H1 (cell line): Measurements from ENCODE around the gene CRIP1. TPM values are rescaled to one million over a fixed set of nuclear protein-coding genes. Genes with fewer than 3 reads are reported as not detected.

ENCODE experiments used
- CTCF ChIA-PET: fragments of 300-600 bp; sonication (Branson Sonifier 250); formaldehyde crosslinking; loops from one replicate; lab custom pipeline; 2021; ENCODE audit not compliant: partially characterized antibody; lab: Charles Lee
- POLR2A ChIA-PET: fragments of 300-600 bp; sonication (Branson Sonifier 250); formaldehyde crosslinking; loops from one replicate; lab custom pipeline; 2021; ENCODE audit warnings: inconsistent platforms; ENCODE audit not compliant: partially characterized antibody; lab: Charles Lee
- DNase-seq, 2 experiments: peaks; one replicate each; pipeline versions ENCODE4 v3.0.0 to v3.0.0-alpha.2; 2010 to 2022; ENCODE audit warnings: low spot score in 2 of 2, low read depth in 1 of 2, mixed read lengths in 1 of 2
- FAIRE-seq: peaks from 2 replicates; lab custom pipeline; 2011; peaks lifted over from hg19 to GRCh38; lab: Jason Lieb, UNC
- H2AFZ ChIP-seq: 2 replicates; pipeline ENCODE4 v1.8.1; 2012; ENCODE audit warnings: low read length, inconsistent platforms
- H2AK5ac ChIP-seq: 2 replicates; pipeline ENCODE4 v1.6.1; 2013; ENCODE audit warnings: low read depth, low read length
- H2BK120ac ChIP-seq: replicated peaks from 2 replicates; pipeline ENCODE3; 2013; ENCODE audit warnings: low read depth, low read length, inconsistent platforms
- H2BK12ac ChIP-seq: 2 replicates; pipeline ENCODE4 v1.6.1; 2013; ENCODE audit warnings: low read depth, low read length
- H2BK15ac ChIP-seq: 2 replicates; pipeline ENCODE4 v1.6.1; 2013; ENCODE audit warnings: low read length
- H2BK20ac ChIP-seq: 2 replicates; pipeline ENCODE4 v1.6.1; 2013; ENCODE audit warnings: low read length
- H2BK5ac ChIP-seq: 2 replicates; pipeline ENCODE4 v1.6.1; 2013; ENCODE audit warnings: low read depth, low read length
- H3K14ac ChIP-seq: 2 replicates; pipeline ENCODE4 v1.6.1; 2013; ENCODE audit warnings: inconsistent platforms; ENCODE audit not compliant: insufficient read length
- H3K18ac ChIP-seq: 2 replicates; pipeline ENCODE4 v1.6.1; 2013; ENCODE audit warnings: low read length; ENCODE audit errors: extremely low read depth
- H3K23ac ChIP-seq: 2 replicates; pipeline ENCODE4 v1.6.1; 2013; ENCODE audit warnings: inconsistent platforms; ENCODE audit not compliant: insufficient read length
- H3K23me2 ChIP-seq: 2 replicates; pipeline ENCODE4 v1.6.1; 2013; ENCODE audit warnings: low read depth, low read length
- H3K27ac ChIP-seq: 2 replicates; pipeline ENCODE4 v1.6.1; 2011; ENCODE audit warnings: low read depth, low read length, inconsistent platforms
- H3K27me3 ChIP-seq, 4 experiments: replicated peaks in 1 of 4; 1 replicate in 1 of 4; 2 replicates in 3 of 4; pipeline versions ENCODE4 v1.6.1 to v1.8.1; 2011 to 2013; ENCODE audit warnings: low read length in 3 of 4, mild to moderate bottlenecking in 3 of 4, inconsistent platforms in 2 of 4, mixed read lengths in 2 of 4, moderate library complexity in 1 of 4; ENCODE audit not compliant: control insufficient read depth in 3 of 4, insufficient read depth in 3 of 4; ENCODE audit errors: extremely low read depth in 1 of 4
- H3K36me3 ChIP-seq, 4 experiments: 2 replicates each; pipeline versions ENCODE4 v1.6.1 to v1.8.1; 2011 to 2013; ENCODE audit warnings: mild to moderate bottlenecking in 4 of 4, low read length in 3 of 4, moderate library complexity in 2 of 4, control low read depth in 1 of 4, inconsistent platforms in 1 of 4; ENCODE audit not compliant: insufficient read depth in 4 of 4, control insufficient read depth in 2 of 4
- H3K4ac ChIP-seq: replicated peaks from 2 replicates; pipeline ENCODE3; 2013; ENCODE audit warnings: low read length, low read depth, mixed read lengths, inconsistent platforms; ENCODE audit not compliant: insufficient read length
- H3K4me1 ChIP-seq, 4 experiments: replicated peaks in 1 of 4; 1 replicate in 1 of 4; 2 replicates in 3 of 4; pipeline versions ENCODE4 v1.6.1 to v1.8.1; 2011 to 2013; ENCODE audit warnings: low read length in 3 of 4, inconsistent platforms in 2 of 4, mixed read lengths in 1 of 4; ENCODE audit not compliant: insufficient read depth in 4 of 4, control insufficient read depth in 3 of 4
- H3K4me2 ChIP-seq, 2 experiments: 2 replicates each; pipeline versions ENCODE4 v1.6.1 to v1.8.1; 2011 to 2013; ENCODE audit warnings: low read depth in 2 of 2, low read length in 2 of 2, control low read depth in 1 of 2, inconsistent platforms in 1 of 2, mild to moderate bottlenecking in 1 of 2; ENCODE audit not compliant: insufficient read depth in 1 of 2
- H3K4me3 ChIP-seq, 4 experiments: fragments of 200-600, 300-600 bp in 1 of 4; sonication (generic), shearing (Covaris generic), sonication (Bioruptor Twin) in 1 of 4; 2 replicates each; pipeline versions ENCODE4 v1.5.1 to v1.8.1; 2011 to 2016; ENCODE audit warnings: low read length in 4 of 4, low read depth in 3 of 4, control low read depth in 2 of 4, inconsistent platforms in 2 of 4, mild to moderate bottlenecking in 2 of 4, mixed read lengths in 1 of 4, moderate library complexity in 1 of 4; ENCODE audit not compliant: insufficient read depth in 2 of 4; ENCODE audit errors: extremely low read depth in 1 of 4
- H3K56ac ChIP-seq: replicated peaks from 2 replicates; pipeline ENCODE3; 2013; ENCODE audit warnings: low read depth, mild to moderate bottlenecking, mixed read lengths, low read length, inconsistent platforms; ENCODE audit not compliant: insufficient read length
- H3K79me1 ChIP-seq: 2 replicates; pipeline ENCODE4 v1.6.1; 2013; ENCODE audit warnings: low read depth, low read length, control low read depth
- H3K79me2 ChIP-seq, 2 experiments: 2 replicates each; pipeline versions ENCODE4 v1.6.1 to v1.8.1; 2012 to 2013; ENCODE audit warnings: low read length in 2 of 2, mild to moderate bottlenecking in 2 of 2, inconsistent platforms in 1 of 2; ENCODE audit not compliant: insufficient read depth in 2 of 2, control insufficient read depth in 1 of 2
- H3K9ac ChIP-seq, 4 experiments: replicated peaks in 1 of 4; 1 replicate in 1 of 4; 2 replicates in 3 of 4; pipeline versions ENCODE4 v1.6.1 to v1.8.1; 2011 to 2013; ENCODE audit warnings: low read depth in 3 of 4, low read length in 3 of 4, control low read depth in 2 of 4, mild to moderate bottlenecking in 2 of 4, moderate library complexity in 2 of 4, inconsistent platforms in 1 of 4; ENCODE audit errors: extremely low read depth in 1 of 4
- H3K9me3 ChIP-seq, 2 experiments: 2 replicates each; pipeline versions ENCODE4 v1.6.1 to v1.8.1; 2012 to 2013; ENCODE audit warnings: mild to moderate bottlenecking in 2 of 2, moderate library complexity in 2 of 2, control low read depth in 1 of 2, inconsistent platforms in 1 of 2, low read depth in 1 of 2, low read length in 1 of 2, mixed read lengths in 1 of 2; ENCODE audit not compliant: insufficient read depth in 2 of 2
- H4K20me1 ChIP-seq, 2 experiments: replicated peaks in 1 of 2; 2 replicates each; pipeline versions ENCODE3 to v1.8.1; 2011 to 2013; ENCODE audit warnings: inconsistent platforms in 2 of 2, low read length in 2 of 2, mild to moderate bottlenecking in 1 of 2; ENCODE audit not compliant: insufficient read depth in 2 of 2, control insufficient read depth in 1 of 2
- H4K5ac ChIP-seq: 2 replicates; pipeline ENCODE4 v1.6.1; 2013; ENCODE audit warnings: low read length, low read depth, mixed read lengths, inconsistent platforms; ENCODE audit not compliant: insufficient read length
- H4K8ac ChIP-seq: 2 replicates; pipeline ENCODE4 v1.8.0; 2013; ENCODE audit warnings: mild to moderate bottlenecking, moderate library complexity, low read length, inconsistent platforms; ENCODE audit not compliant: insufficient read depth; ENCODE audit errors: extremely low read depth
- H4K91ac ChIP-seq: replicated peaks from 2 replicates; pipeline ENCODE3; 2013; ENCODE audit warnings: low read length, mixed read lengths, inconsistent platforms; ENCODE audit not compliant: insufficient read length
- BACH1 ChIP-seq: IDR thresholded peaks from 2 replicates; pipeline ENCODE4 v1.6.1; 2012; ENCODE audit warnings: low read length, improper control_type of control experiment
- PHF8 ChIP-seq: fragments of 200-600 bp; sonication (generic); conservative IDR thresholded peaks from 2 replicates; pipeline ENCODE4 v1.7.1; 2012; ENCODE audit warnings: low read depth, mild to moderate bottlenecking, inconsistent platforms, low read length, moderate library complexity
- POU5F1 ChIP-seq: IDR thresholded peaks from 2 replicates; pipeline ENCODE4 v1.6.1; 2011; ENCODE audit warnings: low read depth, mild to moderate bottlenecking, low read length, moderate library complexity
- RNF2 ChIP-seq: fragments of 200-900, 300-1000 bp; sonication (generic); IDR thresholded peaks from 2 replicates; pipeline ENCODE4 v1.7.1; 2016; ENCODE audit warnings: borderline replicate concordance, low read depth, mild to moderate bottlenecking, antibody characterized with exemption, low read length; ENCODE audit not compliant: poor library complexity, severe bottlenecking; ENCODE audit errors: missing control alignments
- SIN3A ChIP-seq, 2 experiments: IDR thresholded peaks in 1 of 2; conservative IDR thresholded peaks in 1 of 2; 2 replicates each; pipeline ENCODE4 v1.6.1; 2011 to 2012; ENCODE audit warnings: low read length in 2 of 2, improper control_type of control experiment in 1 of 2, low read depth in 1 of 2, mild to moderate bottlenecking in 1 of 2
- SP1 ChIP-seq: IDR thresholded peaks from 2 replicates; pipeline ENCODE4 v1.6.1; 2011; ENCODE audit warnings: low read depth, low read length
- TCF12 ChIP-seq: IDR thresholded peaks from 2 replicates; pipeline ENCODE4 v1.6.1; 2011; ENCODE audit warnings: low read depth, mild to moderate bottlenecking, low read length
- WGBS, 2 experiments: shearing (Covaris generic) in 1 of 2; methylation state at CpG; one replicate each; pipeline versions ENCODE4 v1.1.6 to v1.1.7; 2013 to 2015; ENCODE audit warnings: low lambda C conversion rate in 2 of 2, mixed read lengths in 2 of 2, inconsistent platforms in 1 of 2, low coverage in 1 of 2, missing lambda C conversion rate in 1 of 2; ENCODE audit not compliant: insufficient replicate concordance in 2 of 2, insufficient coverage in 1 of 2, insufficient read length in 1 of 2; ENCODE audit errors: extremely low coverage in 1 of 2, missing lambda C conversion rate in 1 of 2; 5-methylcytosine and 5-hydroxymethylcytosine counted together
- polyA plus RNA-seq, 7 experiments: library from polyadenylated mRNA; depleted of rRNA in 3 of 7; stranded (reverse) in 5 of 7; unstranded in 2 of 7; fragments of >200 nt in 5 of 7; fragments of 200-250 nt in 2 of 7; gene quantifications; 1 replicate in 5 of 7; 2 replicates in 1 of 7; 4 replicates in 1 of 7; pipeline versions ENCODE4 v1.2.1 to v1.2.3, GENCODE V29; 2011 to 2013; ENCODE audit warnings: missing spikeins in 2 of 7, mixed read lengths in 2 of 7
- total RNA-seq: library from RNA; stranded (reverse); fragmentation: NEBNext Ultra II Directional; extraction: Animal tissue kit (Norgen Biotek cat#: 25700); gene quantifications from 2 replicates; pipeline ENCODE4 v1.2.1, GENCODE V29; 2021
- TF ChIP-seq, protein P1 (sequence below): IDR thresholded peaks from 2 replicates; pipeline ENCODE4 v1.6.1; 2012; ENCODE audit warnings: inconsistent platforms

The CRIP1 gene
- total and polyA plus RNA-seq, 2 of the 8 experiments (the other 6 are each of a cell fraction or from before 2014, with no cell fraction given), result 1.2 to 2.2 TPM

DNA sequence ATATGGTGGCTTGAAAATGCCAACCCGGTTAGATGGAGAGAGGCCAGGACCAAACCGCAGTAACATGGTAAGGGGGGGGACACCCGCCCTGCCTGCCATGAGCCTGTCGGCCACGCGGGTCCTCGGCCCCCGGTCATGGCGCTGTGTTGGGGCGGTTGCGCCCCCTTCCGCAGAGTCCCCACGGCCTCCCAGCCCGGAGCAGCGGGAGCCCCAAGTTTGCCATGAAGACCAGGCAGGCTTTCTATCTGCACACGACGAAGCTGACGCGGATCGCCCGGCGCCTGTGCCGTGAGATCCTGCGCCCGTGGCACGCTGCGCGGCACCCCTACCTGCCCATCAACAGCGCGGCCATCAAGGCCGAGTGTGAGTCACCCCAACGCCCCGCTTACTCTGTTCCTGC, 22.2 kb upstream of the CRIP1 start:
- H3K27me3 ChIP-seq, result no peaks in the 10 kb centered on the region
- H2BK120ac ChIP-seq, result no peak overlapping the region
- no peaks in the 10 kb centered on the region for H3K79me1 ChIP-seq
- DNase-seq, result no peak
- no peak overlapping the region; the same call in 1 of the 2 replicates for H4K8ac ChIP-seq
- WGBS, 2 experiments, result 88% methylated on average over 33 of the region's 33 CpGs; no CpG with 5 or more reads in 1 of the 2 experiments
- H2AFZ ChIP-seq, result no peak overlapping the region
- H4K20me1 ChIP-seq, result peaks cover 11 to 32% of the 10 kb centered on the region in 2 experiments
- no peak overlapping the region for H4K91ac ChIP-seq
- H2BK20ac ChIP-seq, result no peak overlapping the region
- H4K5ac ChIP-seq, result no peak overlapping the region
- H3K36me3 ChIP-seq, result peaks cover 14 to 84% (median 41%) of the 10 kb centered on the region in 4 experiments; a peak in 7 of 8 replicates
- peaks cover 0 to 8% (median 1%) of the 10 kb centered on the region in 4 experiments; a peak in 3 of 7 replicates for H3K4me1 ChIP-seq
- POLR2A ChIA-PET, result no interaction called here
- no peak for FAIRE-seq
- no peaks in the 10 kb centered on the region for H3K23me2 ChIP-seq
- H3K56ac ChIP-seq, result no peak overlapping the region
- H3K4ac ChIP-seq, result no peak overlapping the region
- no peaks in the 10 kb centered on the region for H3K9me3 ChIP-seq
- no peak overlapping the region for H2BK12ac ChIP-seq
- no peak overlapping the region for H3K4me3 ChIP-seq
- no peaks in the 10 kb centered on the region; a peak in 1 of 4 replicates for H3K79me2 ChIP-seq
- H3K14ac ChIP-seq, result no peak overlapping the region
- TF ChIP-seq BACH1 (no peak), SIN3A (conservative IDR thresholded peaks at IDR 0.05 in 1 of 2, IDR thresholded peaks at IDR 0.05 in 1 of 2; ENCODE audit: low read depth in 1 of 2, low read length in 2 of 2) (no peak), PHF8 (no peak), SP1 (no peak), RNF2 (no peak), TCF12 (no peak), POU5F1 (no peak)
- TF ChIP-seq, protein P1, sequence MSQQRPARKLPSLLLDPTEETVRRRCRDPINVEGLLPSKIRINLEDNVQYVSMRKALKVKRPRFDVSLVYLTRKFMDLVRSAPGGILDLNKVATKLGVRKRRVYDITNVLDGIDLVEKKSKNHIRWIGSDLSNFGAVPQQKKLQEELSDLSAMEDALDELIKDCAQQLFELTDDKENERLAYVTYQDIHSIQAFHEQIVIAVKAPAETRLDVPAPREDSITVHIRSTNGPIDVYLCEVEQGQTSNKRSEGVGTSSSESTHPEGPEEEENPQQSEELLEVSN, result no peak
- TF ChIP-seq, all 59 proteins: peak for 0
- no peak overlapping the region for H3K4me2 ChIP-seq
- no peak overlapping the region for H2BK5ac ChIP-seq
- H3K23ac ChIP-seq, result no peak overlapping the region
- no peak overlapping the region for H3K18ac ChIP-seq
- H3K27ac ChIP-seq, result no peak overlapping the region
- H3K9ac ChIP-seq, result no peak overlapping the region
- H2AK5ac ChIP-seq, result no peak overlapping the region
- CTCF ChIA-PET, result interaction anchor here (0.6 to 1.9 kb wide), 5 partner anchors 16 to 159 kb away, joined by 3 to 5 read pairs (median 5); no protein-coding TSS in a partner anchor
- H2BK15ac ChIP-seq, result no peak overlapping the region
